Measurements from ENCODE around the gene TBR1. TPM values are rescaled to one million over a fixed set of nuclear protein-coding genes. Genes with fewer than 3 reads are reported as not detected.

Gene TBR1
- total and polyA plus RNA-seq, 10 of the 15 experiments (the other 5 are each of a cell fraction or from before 2014, with no cell fraction given): 0.01 TPM; not detected in 9

Small RNA genes lying within 50 kb of the gene (small RNA-seq; reads per million reads assigned to genes)
- not detected for gene RNA5SP108

Other genes starting within 250 kb of the TBR1 start
- gene PSMD14, start 107.9 kb upstream of the TBR1 start, total RNA-seq (2014; rRNA removed): 75.0 and 91.1 TPM in 2 replicates
- gene PSMD14, start 107.9 kb upstream of the TBR1 start, total RNA-seq (2014; rRNA removed; fragmentation: Illumina TruSeq; extraction: Trizol): 126 and 131 TPM in 2 replicates
- gene PSMD14, start 107.9 kb upstream of the TBR1 start, total RNA-seq (2021): 81.0 and 85.1 TPM in 2 replicates
- gene PSMD14, start 107.9 kb upstream of the TBR1 start, polyA plus RNA-seq (2011; rRNA removed): 122 and 178 TPM in 2 replicates
- 92.8 and 98.4 TPM in 2 replicates for gene PSMD14, start 107.9 kb upstream of the TBR1 start, polyA plus RNA-seq (2014; fragmentation: Illumina TruSeq; extraction: Trizol)
- 100 to 1,000 TPM; 225 to 253 TPM for gene PSMD14, start 107.9 kb upstream of the TBR1 start, polyA plus RNA-seq (2014; fragmentation: Nextera tagmentation; extraction: Ambion mirVana)
- 66.8 and 70.5 TPM in 2 replicates for gene PSMD14, start 107.9 kb upstream of the TBR1 start, polyA plus RNA-seq (2014; rRNA removed)
- 100 to 1,000 TPM; 161 TPM for gene PSMD14, start 107.9 kb upstream of the TBR1 start, polyA plus RNA-seq (2016; fragmentation: Nextera tagmentation; extraction: Ambion mirVana)
- gene SLC4A10, start 208.1 kb downstream of the TBR1 start, total RNA-seq (2014; rRNA removed): not detected in 2 replicates
- gene SLC4A10, start 208.1 kb downstream of the TBR1 start, total RNA-seq (2014; rRNA removed; fragmentation: Illumina TruSeq; extraction: Trizol): not detected in 2 replicates
- not detected in 2 replicates for gene SLC4A10, start 208.1 kb downstream of the TBR1 start, total RNA-seq (2021)
- gene SLC4A10, start 208.1 kb downstream of the TBR1 start, polyA plus RNA-seq (2011; rRNA removed): 0.03 TPM in 2 replicates
- gene SLC4A10, start 208.1 kb downstream of the TBR1 start, polyA plus RNA-seq (2014; fragmentation: Illumina TruSeq; extraction: Trizol): not detected in 2 replicates
- gene SLC4A10, start 208.1 kb downstream of the TBR1 start, polyA plus RNA-seq (2014; fragmentation: Nextera tagmentation; extraction: Ambion mirVana): not detected
- gene SLC4A10, start 208.1 kb downstream of the TBR1 start, polyA plus RNA-seq (2014; rRNA removed): not detected in 2 replicates
- gene SLC4A10, start 208.1 kb downstream of the TBR1 start, polyA plus RNA-seq (2016; fragmentation: Nextera tagmentation; extraction: Ambion mirVana): not detected

All from GM12878 (cell line).